WTC11 (cell line): ENCODE measurements around the gene INA. TPM values are rescaled to one million over a fixed set of nuclear protein-coding genes. Genes with fewer than 3 reads are reported as not detected.

Experiments
- ATAC-seq: fragments of 200-7000 bp; cut with Tn5 transposase; 2 replicates; pipeline ENCODE4 v1.10.0; 2021; ENCODE audit warnings: mild to moderate bottlenecking, moderate library complexity
- CTCF ChIA-PET: fragments of 300-600 bp; sonication (Branson Sonifier 250); formaldehyde crosslinking; loops from one replicate; lab custom pipeline; 2021; ENCODE audit warnings: antibody characterized with exemption; lab: Charles Lee
- POLR2A ChIA-PET: fragments of 350-600 bp; sonication (Branson Sonifier 250); formaldehyde crosslinking; loops from one replicate; lab custom pipeline; 2021; ENCODE audit warnings: antibody characterized with exemption; lab: Charles Lee
- DNase-seq: peaks from one replicate; pipeline ENCODE4 v3.0.0; 2021; ENCODE audit warnings: low spot score
- H3K27ac Mint-ChIP-seq: 2 replicates; pipeline ENCODE4 v1.8.0; 2021; ENCODE audit warnings: mixed read lengths
- H3K27me3 Mint-ChIP-seq: 2 replicates; pipeline ENCODE4 v1.8.0; 2021; ENCODE audit warnings: low read depth, mild to moderate bottlenecking, moderate library complexity, mixed read lengths
- H3K36me3 Mint-ChIP-seq: 2 replicates; pipeline ENCODE4 v1.8.0; 2021; ENCODE audit warnings: mixed read lengths
- H3K4me1 Mint-ChIP-seq: 2 replicates; pipeline ENCODE4 v1.8.0; 2022; ENCODE audit warnings: mixed read lengths
- H3K4me3 Mint-ChIP-seq: 2 replicates; pipeline ENCODE4 v1.8.0; 2021; ENCODE audit warnings: mild to moderate bottlenecking, moderate library complexity, mixed read lengths
- H3K9me3 Mint-ChIP-seq: 2 replicates; pipeline ENCODE4 v1.8.0; 2021; ENCODE audit warnings: mixed read lengths
- ATF6 ChIP-seq: sonication (generic); formaldehyde crosslinking; IDR thresholded peaks from 2 replicates; pipeline ENCODE4 v1.8.1; 2023; ENCODE audit warnings: mild to moderate bottlenecking, missing genetic modification reagents
- CDX4 ChIP-seq: fragments of 250-450 bp; sonication (Bioruptor Pico); IDR thresholded peaks from 2 replicates; pipeline ENCODE4 v1.9.0; 2021; ENCODE audit warnings: moderate library complexity, mild to moderate bottlenecking, inconsistent platforms, borderline replicate concordance
- GTF2I ChIP-seq: fragments of 250-450 bp; sonication (Bioruptor Pico); conservative IDR thresholded peaks from 2 replicates; pipeline ENCODE4 v1.4.0; 2021; ENCODE audit warnings: mild to moderate bottlenecking
- HMGA2 ChIP-seq: fragments of 250-450 bp; sonication (Bioruptor Pico); IDR thresholded peaks from 2 replicates; pipeline ENCODE4 v1.4.0; 2021; ENCODE audit warnings: mild to moderate bottlenecking, moderate library complexity
- IRF1 ChIP-seq: sonication (generic); formaldehyde crosslinking; IDR thresholded peaks from 2 replicates; pipeline ENCODE4 v1.8.0; 2023; ENCODE audit warnings: missing genetic modification reagents
- MAX ChIP-seq: sonication (generic); formaldehyde crosslinking; IDR thresholded peaks from 2 replicates; pipeline ENCODE4 v1.8.0; 2022; ENCODE audit warnings: mild to moderate bottlenecking, missing genetic modification reagents
- MXD4 ChIP-seq: fragments of 250-450 bp; sonication (Bioruptor Pico); IDR thresholded peaks from 2 replicates; pipeline ENCODE4 v1.8.0; 2021; ENCODE audit warnings: mild to moderate bottlenecking, moderate library complexity, borderline replicate concordance
- MYBL2 ChIP-seq: sonication (generic); formaldehyde crosslinking; IDR thresholded peaks from 2 replicates; pipeline ENCODE4 v1.8.1; 2023; ENCODE audit warnings: mild to moderate bottlenecking, moderate library complexity, missing genetic modification reagents
- RELA ChIP-seq: sonication (generic); formaldehyde crosslinking; IDR thresholded peaks from 2 replicates; pipeline ENCODE4 v1.8.1; 2022; ENCODE audit warnings: missing genetic modification reagents, mild to moderate bottlenecking, borderline replicate concordance
- SMAD4 ChIP-seq: sonication (generic); formaldehyde crosslinking; IDR thresholded peaks from 2 replicates; pipeline ENCODE4 v1.8.0; 2022; ENCODE audit warnings: mild to moderate bottlenecking, missing genetic modification reagents
- TEAD4 ChIP-seq: sonication (generic); formaldehyde crosslinking; IDR thresholded peaks from 2 replicates; pipeline ENCODE4 v1.8.0; 2022; ENCODE audit warnings: mild to moderate bottlenecking, missing genetic modification reagents
- USF2 ChIP-seq: sonication (generic); formaldehyde crosslinking; IDR thresholded peaks from 2 replicates; pipeline ENCODE4 v1.8.1; 2023; ENCODE audit warnings: mild to moderate bottlenecking, missing genetic modification reagents, moderate library complexity
- ZNF281 ChIP-seq: sonication (generic); formaldehyde crosslinking; IDR thresholded peaks from 2 replicates; pipeline ENCODE4 v1.8.0; 2023; ENCODE audit warnings: mild to moderate bottlenecking, missing genetic modification reagents
- total RNA-seq: library from RNA; stranded (reverse); gene quantifications from 3 replicates; pipeline ENCODE4 v1.2.3, GENCODE V29; 2021

INA gene
- total RNA-seq, 1 experiment from 2014 or later, result 20.3 TPM

- TF ChIP-seq CDX4 (CRISPR knock-in tag), result no peak
- no peak for TF ChIP-seq ATF6 (CRISPR knock-in tag)
- no peak for TF ChIP-seq MYBL2 (CRISPR knock-in tag)
- no peak for TF ChIP-seq ZNF281 (CRISPR knock-in tag)
- no peak for TF ChIP-seq HMGA2 (CRISPR knock-in tag)
- no peak for TF ChIP-seq IRF1 (CRISPR knock-in tag)
- no peak for TF ChIP-seq MXD4
- TF ChIP-seq SMAD4 (CRISPR knock-in tag), result no peak
These were observed 41.2 kb upstream of the INA start (continued) for GRCh38 chr10:103235775-103236174.

GRCh38 chr10:103238506-103239252, 38.3 kb upstream of the INA start:
- ChIA-PET CTCF (interaction anchor here (0.5 to 2.5 kb wide), 35 partner anchors 9 to 1994 kb away, joined by 3 to 21 read pairs (median 4); partner anchors contain the start of genes CNNM2, INA and NT5C2), POLR2A (interaction anchor here (0.9 kb wide), 1 partner anchor 46 kb away, joined by 11 read pairs; the partner anchor contains the start of gene NT5C2)
- Mint-ChIP-seq H3K27me3 (no peaks in the 10 kb centered on the region), H3K36me3 (no peaks in the 10 kb centered on the region), H3K9me3 (peaks cover 4% of the 10 kb centered on the region), H3K4me3 (no peak overlapping the region), H3K27ac (peak overlapping the region; percentile 87), H3K4me1 (peaks cover 33% of the 10 kb centered on the region)
- DNase-seq, result peak; percentile 52
- ATAC-seq, result peak; percentile 95
- TF ChIP-seq GTF2I (no peak), RELA (CRISPR knock-in tag) (no peak), MAX (CRISPR knock-in tag) (peak; percentile 19; the same call in 1 of the 2 replicates)
- TF ChIP-seq, all 79 proteins: peak for 1

GRCh38 chr10:103241262-103242011, 35.5 kb upstream of the INA start:
- Mint-ChIP-seq H3K9me3 (no peaks in the 10 kb centered on the region), H3K27me3 (no peaks in the 10 kb centered on the region), H3K4me3 (no peak overlapping the region), H3K4me1 (peaks cover 28% of the 10 kb centered on the region), H3K36me3 (no peaks in the 10 kb centered on the region), H3K27ac (peak overlapping the region; percentile 38)
- no peak for DNase-seq
- ChIA-PET CTCF (interaction anchor here (0.6 to 1.8 kb wide), 5 partner anchors 45 to 324 kb away, joined by 3 to 6 read pairs (median 3); partner anchors contain the start of genes CNNM2 and NT5C2), POLR2A (interaction anchor here (1.2 kb wide), 1 partner anchor 49 kb away, joined by 3 read pairs; the partner anchor contains the start of gene NT5C2)
- ATAC-seq, result peak; percentile 26
- TF ChIP-seq USF2 (CRISPR knock-in tag) (0 out of 2 replicates have a peak, but pooled peaks have one; percentile 20), TEAD4 (CRISPR knock-in tag) (no peak)
